Endothelial cell of umbilical vein (primary cell): ENCODE measurements around the gene AMOT. TPM values are rescaled to one million over a fixed set of nuclear protein-coding genes. Genes with fewer than 3 reads are reported as not detected.

Experiments
- BruUV-seq: library from RNA; stranded (reverse); fragments of 400-500 nt; replicated peaks from 2 replicates; lab custom pipeline; 2021; lab: Mats Ljungman, UMichigan
- CTCF ChIA-PET: fragments of 300-600, 350-600 bp; sonication (Branson Sonifier 250); formaldehyde crosslinking; loops from one replicate; lab custom pipeline; 2021; ENCODE audit warnings: antibody characterized with exemption, inconsistent platforms; lab: Charles Lee
- POLR2A ChIA-PET: fragments of 300-600, 350-600 bp; sonication (Branson Sonifier 250); formaldehyde crosslinking; loops from one replicate; lab custom pipeline; 2021; ENCODE audit warnings: antibody characterized with exemption, inconsistent platforms; lab: Charles Lee
- DNase-seq: peaks from one replicate; pipeline ENCODE4 v3.0.0-alpha.2; 2011; ENCODE audit warnings: low read depth, low spot score
- FAIRE-seq: peaks from 2 replicates; lab custom pipeline; 2011; peaks lifted over from hg19 to GRCh38; lab: Jason Lieb, UNC
- H2AFZ ChIP-seq: 2 replicates; pipeline ENCODE4 v1.6.0; 2012; ENCODE audit warnings: low read depth, low read length, control low read depth, inconsistent platforms
- H3K27ac ChIP-seq: 2 replicates; pipeline ENCODE4 v1.5.1; 2011; ENCODE audit warnings: low read depth, mild to moderate bottlenecking, control low read depth, low read length, moderate library complexity; ENCODE audit not compliant: insufficient read depth
- H3K27me3 ChIP-seq, 2 experiments: 2 replicates each; pipeline versions ENCODE4 v1.6.0 to v1.6.1; 2011; ENCODE audit warnings: low read length in 2 of 2, mixed read lengths in 1 of 2; ENCODE audit not compliant: control insufficient read depth in 2 of 2, insufficient read depth in 2 of 2
- H3K36me3 ChIP-seq, 2 experiments: 2 replicates in 1 of 2; 3 replicates in 1 of 2; pipeline ENCODE4 v1.5.1; 2011; ENCODE audit warnings: low read length in 2 of 2, mild to moderate bottlenecking in 1 of 2, moderate library complexity in 1 of 2; ENCODE audit not compliant: control insufficient read depth in 2 of 2, insufficient read depth in 2 of 2; ENCODE audit errors: extremely low read depth in 1 of 2
- H3K4me1 ChIP-seq: 3 replicates; pipeline ENCODE4 v1.5.1; 2011; ENCODE audit warnings: mild to moderate bottlenecking, low read length; ENCODE audit not compliant: control insufficient read depth, insufficient read depth; ENCODE audit errors: extremely low read depth
- H3K4me2 ChIP-seq: 2 replicates; pipeline ENCODE4 v1.6.1; 2011; ENCODE audit warnings: low read length, control low read depth, mixed read lengths; ENCODE audit not compliant: insufficient read depth
- H3K4me3 ChIP-seq, 3 experiments: fragments of 200-600 bp in 1 of 3; sonication (generic), shearing (Covaris generic) in 1 of 3; replicated peaks in 1 of 3; 2 replicates each; pipeline ENCODE4 v1.5.1; 2011 to 2016; ENCODE audit warnings: control low read depth in 3 of 3, low read length in 3 of 3, mild to moderate bottlenecking in 2 of 3, inconsistent platforms in 1 of 3, low read depth in 1 of 3, moderate library complexity in 1 of 3; ENCODE audit not compliant: insufficient read depth in 1 of 3
- H3K79me2 ChIP-seq: 2 replicates; pipeline ENCODE4 v1.6.0; 2012; ENCODE audit warnings: low read length, inconsistent platforms; ENCODE audit not compliant: control insufficient read depth, insufficient read depth
- H3K9ac ChIP-seq: replicated peaks from 2 replicates; pipeline ENCODE3; 2011; ENCODE audit warnings: low read length, control low read depth; ENCODE audit not compliant: insufficient read depth; ENCODE audit errors: extremely low read depth
- H3K9me1 ChIP-seq: replicated peaks from 3 replicates; pipeline ENCODE4 v1.6.0; 2011; ENCODE audit warnings: mild to moderate bottlenecking, low read length; ENCODE audit not compliant: control insufficient read depth, insufficient read depth; ENCODE audit errors: extremely low read depth
- H3K9me3 ChIP-seq: replicated peaks from 2 replicates; pipeline ENCODE4 v1.5.1; 2012; ENCODE audit warnings: low read length, inconsistent platforms; ENCODE audit not compliant: control insufficient read depth, insufficient read depth
- H4K20me1 ChIP-seq: replicated peaks from 2 replicates; pipeline ENCODE3; 2011; ENCODE audit warnings: mild to moderate bottlenecking, low read length; ENCODE audit not compliant: control insufficient read depth, insufficient read depth; ENCODE audit errors: extremely low read depth
- EZH2 ChIP-seq: IDR thresholded peaks from 2 replicates; pipeline ENCODE4 v1.6.1; 2012; ENCODE audit warnings: borderline replicate concordance, low read depth, mild to moderate bottlenecking, moderate library complexity, low read length, inconsistent platforms; ENCODE audit not compliant: severe bottlenecking
- FOS ChIP-seq: IDR thresholded peaks from 2 replicates; pipeline ENCODE4 v1.6.1; 2011; ENCODE audit warnings: mild to moderate bottlenecking, low read length, moderate library complexity, borderline replicate concordance; ENCODE audit not compliant: insufficient read depth
- GATA2 ChIP-seq: IDR thresholded peaks from 2 replicates; pipeline ENCODE4 v1.7.0; 2011; ENCODE audit warnings: low read depth, mild to moderate bottlenecking, moderate library complexity, mixed read lengths, low read length; ENCODE audit not compliant: insufficient read length, insufficient read depth
- JUN ChIP-seq: IDR thresholded peaks from 2 replicates; pipeline ENCODE4 v1.6.1; 2011; ENCODE audit warnings: borderline replicate concordance, low read depth; ENCODE audit not compliant: insufficient read length, insufficient read depth
- MYC ChIP-seq: IDR thresholded peaks from one replicate; pipeline ENCODE4 v1.6.1; 2011; ENCODE audit warnings: mild to moderate bottlenecking, low read depth, low read length
- POLR2A ChIP-seq: IDR thresholded peaks from 2 replicates; pipeline ENCODE4 v1.6.1; 2012; ENCODE audit warnings: low read depth, mild to moderate bottlenecking, control low read depth, low read length
- POLR2AphosphoS5 ChIP-seq: IDR thresholded peaks from 2 replicates; pipeline ENCODE4 v1.6.1; 2012; ENCODE audit warnings: low read depth, mild to moderate bottlenecking, control low read depth, low read length, moderate library complexity; ENCODE audit not compliant: insufficient read depth
- dilution Hi-C: fragments of 300-500 bp; cut with MboI; formaldehyde crosslinking; loops from one replicate; pipeline ENCODE4 v1.15.0; 2019; ENCODE audit warnings: low sequenced_read_pairs; ENCODE audit not compliant: extremely low pct_ligation_motif_present
- intact Hi-C: fragments of 100-400 bp; cut with micrococcal nuclease; formaldehyde crosslinking; loops from one replicate; pipeline ENCODE4 v1.10.0; 2022
- polyA plus RNA-seq, 4 experiments: library from polyadenylated mRNA; depleted of rRNA in 3 of 4; stranded (reverse) in 3 of 4; unstranded in 1 of 4; fragments of >200 nt; gene quantifications; 2 replicates each; pipeline versions ENCODE4 v1.2.1 to v1.2.3, GENCODE V29; 2011 to 2012; ENCODE audit warnings: missing spikeins in 1 of 4
- total RNA-seq: library from RNA; stranded (reverse); gene quantifications from 2 replicates; pipeline ENCODE4 v1.2.3, GENCODE V29; 2021
- TF ChIP-seq, protein P1 (sequence below), 2 donors: IDR thresholded peaks; 1 replicate in 1 of 2; 2 replicates in 1 of 2; pipeline ENCODE4 v1.5.1; 2011; ENCODE audit warnings: low read length in 2 of 2, mild to moderate bottlenecking in 2 of 2, moderate library complexity in 2 of 2, control low read depth in 1 of 2, inconsistent platforms in 1 of 2, low read depth in 1 of 2; ENCODE audit not compliant: insufficient read depth in 1 of 2; ENCODE audit errors: extremely low read depth in 1 of 2
- TF ChIP-seq, protein P2 (sequence below): IDR thresholded peaks from 2 replicates; pipeline ENCODE4 v1.6.1; 2011; ENCODE audit not compliant: insufficient read depth, insufficient read length

The AMOT gene
- total and polyA plus RNA-seq, 2 donors (not counting 3 experiments of a cell fraction or from before 2014, with no cell fraction given), result 0.68 to 3.5 TPM

DNA sequence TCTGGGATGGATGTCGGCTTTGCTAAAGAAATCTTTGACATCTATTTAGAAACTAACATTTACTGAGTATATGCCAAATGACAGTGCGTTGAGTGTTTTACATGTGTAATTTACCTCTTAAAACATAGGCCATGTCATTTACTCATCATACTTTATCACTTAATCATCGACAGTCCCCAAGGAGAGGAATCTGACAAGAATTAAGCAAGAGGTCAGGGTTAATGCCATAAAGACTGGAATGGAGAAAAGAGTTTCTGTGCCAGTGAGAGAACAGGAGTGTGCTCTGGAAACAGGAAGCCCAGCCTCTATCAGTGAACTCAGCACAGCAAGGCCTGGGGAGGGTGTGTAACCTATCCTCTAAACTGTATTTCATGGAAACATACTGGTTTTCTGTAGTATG lies 28.0 kb upstream of the AMOT start:
- H3K9ac ChIP-seq, result no peak overlapping the region
- no peak overlapping the region for H3K27ac ChIP-seq
- H3K4me2 ChIP-seq, result no peak overlapping the region
- H4K20me1 ChIP-seq, result no peaks in the 10 kb centered on the region
- BruUV-seq, result no TSS peak
- dilution Hi-C loops, result no loop called here
- H3K9me1 ChIP-seq, result no peaks in the 10 kb centered on the region
- intact Hi-C loops, result no loop called here
- ChIA-PET CTCF (no interaction called here), POLR2A (no interaction called here)
- H3K79me2 ChIP-seq, result no peaks in the 10 kb centered on the region
- DNase-seq (no peak), FAIRE-seq (no peak)
- H3K27me3 ChIP-seq, result no peaks in the 10 kb centered on the region
- no peaks in the 10 kb centered on the region for H3K4me1 ChIP-seq
- no peak overlapping the region for H2AFZ ChIP-seq
- TF ChIP-seq JUN (no peak), EZH2 (no peak), POLR2AphosphoS5 (no peak), MYC (no peak), POLR2A (no peak), FOS (no peak), GATA2 (no peak)
- TF ChIP-seq, protein P1, sequence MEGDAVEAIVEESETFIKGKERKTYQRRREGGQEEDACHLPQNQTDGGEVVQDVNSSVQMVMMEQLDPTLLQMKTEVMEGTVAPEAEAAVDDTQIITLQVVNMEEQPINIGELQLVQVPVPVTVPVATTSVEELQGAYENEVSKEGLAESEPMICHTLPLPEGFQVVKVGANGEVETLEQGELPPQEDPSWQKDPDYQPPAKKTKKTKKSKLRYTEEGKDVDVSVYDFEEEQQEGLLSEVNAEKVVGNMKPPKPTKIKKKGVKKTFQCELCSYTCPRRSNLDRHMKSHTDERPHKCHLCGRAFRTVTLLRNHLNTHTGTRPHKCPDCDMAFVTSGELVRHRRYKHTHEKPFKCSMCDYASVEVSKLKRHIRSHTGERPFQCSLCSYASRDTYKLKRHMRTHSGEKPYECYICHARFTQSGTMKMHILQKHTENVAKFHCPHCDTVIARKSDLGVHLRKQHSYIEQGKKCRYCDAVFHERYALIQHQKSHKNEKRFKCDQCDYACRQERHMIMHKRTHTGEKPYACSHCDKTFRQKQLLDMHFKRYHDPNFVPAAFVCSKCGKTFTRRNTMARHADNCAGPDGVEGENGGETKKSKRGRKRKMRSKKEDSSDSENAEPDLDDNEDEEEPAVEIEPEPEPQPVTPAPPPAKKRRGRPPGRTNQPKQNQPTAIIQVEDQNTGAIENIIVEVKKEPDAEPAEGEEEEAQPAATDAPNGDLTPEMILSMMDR (IDR thresholded peaks at IDR 0.05; ENCODE audit: extremely low read depth in 1 of 2, insufficient read depth in 1 of 2, low read depth in 1 of 2, low read length in 2 of 2), result no peak
- TF ChIP-seq, protein P2, sequence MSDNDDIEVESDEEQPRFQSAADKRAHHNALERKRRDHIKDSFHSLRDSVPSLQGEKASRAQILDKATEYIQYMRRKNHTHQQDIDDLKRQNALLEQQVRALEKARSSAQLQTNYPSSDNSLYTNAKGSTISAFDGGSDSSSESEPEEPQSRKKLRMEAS, result no peak
- H3K9me3 ChIP-seq, result no peaks in the 10 kb centered on the region
- H3K36me3 ChIP-seq, result no peaks in the 10 kb centered on the region
- H3K4me3 ChIP-seq, result no peak overlapping the region
